HCT116 (cell line): ENCODE results near the gene CNTNAP2. TPM values are rescaled to one million over a fixed set of nuclear protein-coding genes. Genes with fewer than 3 reads are reported as not detected.

Source experiments
- ATAC-seq: fragments of 200-7000 bp; cut with Tn5 transposase; 2 replicates; pipeline ENCODE4 v1.9.1; 2020; ENCODE audit warnings: mild to moderate bottlenecking, moderate library complexity
- BruUV-seq: library from RNA; stranded (reverse); fragments of 400-500 nt; replicated peaks from 2 replicates; lab custom pipeline; 2021; lab: Mats Ljungman, UMichigan
- CTCF ChIA-PET: fragments of 300-600 bp; sonication (Branson Sonifier 250); formaldehyde crosslinking; loops from one replicate; lab custom pipeline; 2021; ENCODE audit warnings: antibody characterized with exemption; lab: Charles Lee
- POLR2A ChIA-PET: fragments of 300-600, 350-600 bp; sonication (Branson Sonifier 250); formaldehyde crosslinking; loops from one replicate; lab custom pipeline; 2021; ENCODE audit warnings: antibody characterized with exemption; lab: Charles Lee
- RAD21 ChIA-PET, 2 experiments: fragments of 300-600 bp; sonication (Branson Sonifier 250); formaldehyde crosslinking; loops; one replicate each; lab custom pipeline; 2023; ENCODE audit warnings: low total read pairs in 2 of 2; ENCODE audit not compliant: uncharacterized antibody in 2 of 2, unreplicated experiment in 2 of 2, low non-redundant PET in 1 of 2; lab: Charles Lee
- DNase-seq: peaks from one replicate; pipeline ENCODE4 v3.0.0-alpha.2; 2010; ENCODE audit warnings: low read depth, low spot score
- H2AFZ ChIP-seq: fragments of 200-600 bp; shearing (Covaris generic), sonication (generic); 2 replicates; pipeline ENCODE4 v1.6.1; 2017; ENCODE audit warnings: low read depth, mixed run types, mixed read lengths, antibody characterized with exemption, low read length; ENCODE audit not compliant: poor library complexity, severe bottlenecking
- H3K27ac ChIP-seq: 2 replicates; pipeline ENCODE4 v1.5.1; 2012; ENCODE audit warnings: low read depth, low read length
- H3K27me3 ChIP-seq: fragments of 200-600 bp; sonication (generic); 2 replicates; pipeline ENCODE4 v1.6.1; 2016; ENCODE audit warnings: mixed run types, low read length, mixed read lengths; ENCODE audit not compliant: insufficient read depth
- H3K36me3 ChIP-seq, 2 experiments: fragments of 200-500 bp in 1 of 2; fragments of 200-600 bp in 1 of 2; sonication (Bioruptor generic) in 1 of 2; sonication (generic) in 1 of 2; 2 replicates each; pipeline versions ENCODE4 v1.5.1 to v1.6.1; 2014 to 2016; ENCODE audit warnings: low read length in 2 of 2, inconsistent platforms in 1 of 2, mixed read lengths in 1 of 2, mixed run types in 1 of 2; ENCODE audit not compliant: insufficient read depth in 2 of 2, control insufficient read depth in 1 of 2
- H3K4me1 ChIP-seq, 2 experiments: fragments of 200-600 bp in 1 of 2; sonication (generic) in 1 of 2; 2 replicates each; pipeline versions ENCODE4 v1.5.1 to v1.6.1; 2012 to 2017; ENCODE audit warnings: low read length in 2 of 2, inconsistent platforms in 1 of 2, mild to moderate bottlenecking in 1 of 2, mixed read lengths in 1 of 2, mixed run types in 1 of 2, moderate library complexity in 1 of 2; ENCODE audit not compliant: insufficient read depth in 2 of 2, control insufficient read depth in 1 of 2
- H3K4me2 ChIP-seq: fragments of 200-600 bp; sonication (generic); 2 replicates; pipeline ENCODE4 v1.6.1; 2017; ENCODE audit warnings: mixed run types, low read length, mixed read lengths
- H3K4me3 ChIP-seq, 2 experiments: fragments of 200-600 bp in 1 of 2; sonication (generic) in 1 of 2; replicated peaks in 1 of 2; 2 replicates each; pipeline ENCODE4 v1.5.1; 2011 to 2016; ENCODE audit warnings: low read length in 2 of 2, control low read depth in 1 of 2, low read depth in 1 of 2, mild to moderate bottlenecking in 1 of 2, mixed read lengths in 1 of 2, mixed run types in 1 of 2
- H3K79me2 ChIP-seq: fragments of 200-600 bp; sonication (generic); 2 replicates; pipeline ENCODE4 v1.6.1; 2017; ENCODE audit warnings: mild to moderate bottlenecking, mixed run types, low read length, moderate library complexity, mixed read lengths; ENCODE audit not compliant: insufficient read depth
- H3K9ac ChIP-seq: fragments of 200-600 bp; sonication (generic); 2 replicates; pipeline ENCODE4 v1.6.1; 2016; ENCODE audit warnings: low read length, mixed read lengths
- H3K9me2 ChIP-seq: fragments of 200-600 bp; sonication (generic), shearing (Covaris generic); 2 replicates; pipeline ENCODE4 v1.6.1; 2017; ENCODE audit warnings: mixed run types, mild to moderate bottlenecking, moderate library complexity; ENCODE audit not compliant: insufficient read depth
- H3K9me3 ChIP-seq, 2 experiments: fragments of 200-500 bp in 1 of 2; fragments of 200-600 bp in 1 of 2; sonication (Bioruptor generic) in 1 of 2; sonication (generic) in 1 of 2; 2 replicates each; pipeline ENCODE4 v1.6.1; 2014 to 2017; ENCODE audit warnings: low read length in 2 of 2, mixed read lengths in 2 of 2, inconsistent platforms in 1 of 2, low read depth in 1 of 2, mild to moderate bottlenecking in 1 of 2, mixed run types in 1 of 2, moderate library complexity in 1 of 2; ENCODE audit not compliant: control insufficient read depth in 1 of 2, insufficient read depth in 1 of 2
- H4K20me1 ChIP-seq: fragments of 200-600 bp; sonication (generic), shearing (Covaris generic); 2 replicates; pipeline ENCODE4 v1.6.1; 2017; ENCODE audit warnings: mixed run types, mild to moderate bottlenecking, moderate library complexity; ENCODE audit not compliant: insufficient read depth
- ATF3 ChIP-seq: IDR thresholded peaks from 2 replicates; pipeline ENCODE4 v1.6.1; 2012
- EGR1 ChIP-seq: IDR thresholded peaks from 2 replicates; pipeline ENCODE4 v1.6.1; 2012; ENCODE audit warnings: low read depth
- ELF1 ChIP-seq: IDR thresholded peaks from 2 replicates; pipeline ENCODE4 v1.6.1; 2012; ENCODE audit warnings: low read depth, borderline replicate concordance
- EZH2 ChIP-seq: fragments of 200-600 bp; sonication (generic); IDR thresholded peaks from 2 replicates; pipeline ENCODE4 v1.6.1; 2017; ENCODE audit warnings: antibody characterized with exemption, mixed run types
- FOSL1 ChIP-seq: IDR thresholded peaks from 2 replicates; pipeline ENCODE4 v1.6.1; 2012; ENCODE audit warnings: low read depth
- MAX ChIP-seq: IDR thresholded peaks from 2 replicates; pipeline ENCODE4 v1.6.1; 2012
- SP1 ChIP-seq: IDR thresholded peaks from 2 replicates; pipeline ENCODE4 v1.6.1; 2012; ENCODE audit warnings: low read depth
- TCF7L2 ChIP-seq: IDR thresholded peaks from 2 replicates; pipeline ENCODE4 v1.7.0; 2011; ENCODE audit warnings: borderline replicate concordance, inconsistent platforms; ENCODE audit not compliant: insufficient read depth, insufficient read length; ENCODE audit errors: extremely low read depth
- intact Hi-C: fragments of 100-400 bp; cut with micrococcal nuclease; formaldehyde crosslinking; loops from 2 replicates; pipeline ENCODE4 v1.10.0; 2022
- total RNA-seq: library from RNA; stranded (reverse); gene quantifications from one replicate; pipeline ENCODE4 v1.2.1, GENCODE V29; 2021; ENCODE audit not compliant: unreplicated experiment

The CNTNAP2 gene
- total RNA-seq, 1 experiment from 2014 or later = 0.37 TPM

DNA sequence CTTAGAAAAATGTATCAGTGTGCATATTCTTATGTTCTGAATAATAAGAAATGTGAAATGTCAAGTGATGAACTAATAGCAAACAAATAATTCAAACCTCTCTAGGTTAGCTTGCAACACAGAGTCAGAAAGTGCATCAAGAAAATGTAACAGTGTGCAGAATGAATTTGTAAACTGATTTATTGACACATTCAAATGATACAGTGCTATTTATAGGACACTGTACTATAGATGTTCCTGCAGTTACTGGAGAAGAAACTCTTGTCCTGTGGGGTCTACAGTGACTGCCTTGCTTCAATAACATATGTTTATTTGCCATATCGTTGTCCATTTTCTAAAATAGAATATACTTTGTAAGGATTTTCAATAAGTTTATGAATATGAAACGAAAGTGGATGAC is 639.0 kb downstream of the CNTNAP2 start:
- H3K4me3 ChIP-seq = no peak overlapping the region
- H3K4me1 ChIP-seq = no peaks in the 10 kb centered on the region
- no peaks in the 10 kb centered on the region for H3K27me3 ChIP-seq
- TF ChIP-seq ELF1 = no peak
- no peak for TF ChIP-seq TCF7L2
- TF ChIP-seq EZH2 = no peak
- H3K4me2 ChIP-seq = no peak overlapping the region
- BruUV-seq = no TSS peak
- ChIA-PET POLR2A (no interaction called here), RAD21 (no interaction called here), CTCF (no interaction called here)
- H3K9me2 ChIP-seq = no peaks in the 10 kb centered on the region
- no peaks in the 10 kb centered on the region for H4K20me1 ChIP-seq
- H2AFZ ChIP-seq = no peak overlapping the region
- intact Hi-C loops = no loop called here
- no peaks in the 10 kb centered on the region for H3K79me2 ChIP-seq
- peaks cover 0 to 29% of the 10 kb centered on the region in 2 experiments; a peak in 2 of 4 replicates for H3K9me3 ChIP-seq
- DNase-seq (no peak), ATAC-seq (no peak)
- no peaks in the 10 kb centered on the region for H3K36me3 ChIP-seq
- H3K27ac ChIP-seq = no peak overlapping the region
- no peak overlapping the region for H3K9ac ChIP-seq

- CTCF ChIA-PET = no interaction called here
Measured at GRCh38 chr7:146764458-146764857, 647.9 kb downstream of the CNTNAP2 start.

More at GRCh38 chr7:146764458-146764857, 647.9 kb downstream of the CNTNAP2 start:
- no peak overlapping the region for H3K4me3 ChIP-seq
- BruUV-seq = no TSS peak
- H3K9ac ChIP-seq = no peak overlapping the region
- H3K4me1 ChIP-seq = no peaks in the 10 kb centered on the region
- intact Hi-C loops = no loop called here
- H3K4me2 ChIP-seq = no peak overlapping the region
- no peaks in the 10 kb centered on the region for H3K36me3 ChIP-seq
- H3K27ac ChIP-seq = no peak overlapping the region
- DNase-seq (no peak), ATAC-seq (no peak)
- ChIA-PET POLR2A (no interaction called here), RAD21 (no interaction called here)
- H3K79me2 ChIP-seq = no peaks in the 10 kb centered on the region
- no peaks in the 10 kb centered on the region for H3K9me2 ChIP-seq
- no peak overlapping the region for H2AFZ ChIP-seq
- H3K9me3 ChIP-seq = peaks cover 0 to 19% of the 10 kb centered on the region in 2 experiments; a peak in 2 of 4 replicates
- no peaks in the 10 kb centered on the region for H4K20me1 ChIP-seq
- no peak for TF ChIP-seq FOSL1
- TF ChIP-seq MAX = no peak
- TF ChIP-seq ATF3 = no peak
- no peak for TF ChIP-seq EZH2
- TF ChIP-seq SP1 = no peak
- no peak for TF ChIP-seq EGR1
- H3K27me3 ChIP-seq = no peaks in the 10 kb centered on the region
